MCF 10A (cell line): Measurements from ENCODE around the gene MGAT4B. TPM values are rescaled to one million over a fixed set of nuclear protein-coding genes. Genes with fewer than 3 reads are reported as not detected.

ENCODE experiments used
- BruUV-seq: library from RNA; stranded (reverse); fragments of 400-500 nt; replicated peaks from 2 replicates; lab custom pipeline; 2021; lab: Mats Ljungman, UMichigan
- CTCF ChIA-PET: fragments of 300-600 bp; sonication (Branson Sonifier 250); formaldehyde crosslinking; extraction: SDS; loops from one replicate; lab custom pipeline; 2021; ENCODE audit warnings: antibody characterized with exemption, inconsistent platforms; lab: Yijun Ruan, JAX
- POLR2A ChIA-PET: fragments of 300-600, 350-650 bp; sonication (Branson Sonifier 250); formaldehyde crosslinking; extraction: SDS; loops from one replicate; lab custom pipeline; 2020; ENCODE audit warnings: antibody characterized with exemption, inconsistent platforms; lab: Yijun Ruan, JAX
- DNase-seq: peaks from one replicate; pipeline ENCODE4 v3.0.0-alpha.2; 2018; ENCODE audit not compliant: unreplicated experiment
- H3K27ac Mint-ChIP-seq: one replicate; pipeline ENCODE4 v1.8.0; 2022; ENCODE audit warnings: mild to moderate bottlenecking, low read depth, mixed read lengths; ENCODE audit not compliant: unreplicated experiment
- H3K27me3 Mint-ChIP-seq: one replicate; pipeline ENCODE4 v1.8.0; 2022; ENCODE audit warnings: mixed read lengths; ENCODE audit not compliant: insufficient read depth, unreplicated experiment
- H3K36me3 Mint-ChIP-seq: one replicate; pipeline ENCODE4 v1.8.0; 2022; ENCODE audit warnings: mild to moderate bottlenecking, moderate library complexity, mixed read lengths; ENCODE audit not compliant: insufficient read depth, unreplicated experiment
- H3K4me1 Mint-ChIP-seq: one replicate; pipeline ENCODE4 v1.8.0; 2022; ENCODE audit warnings: mixed read lengths; ENCODE audit not compliant: insufficient read depth, unreplicated experiment
- H3K4me3 Mint-ChIP-seq: one replicate; pipeline ENCODE4 v1.8.0; 2022; ENCODE audit warnings: mild to moderate bottlenecking, moderate library complexity, mixed read lengths; ENCODE audit not compliant: unreplicated experiment
- H3K9me3 Mint-ChIP-seq: one replicate; pipeline ENCODE4 v1.8.0; 2022; ENCODE audit warnings: mixed read lengths; ENCODE audit not compliant: unreplicated experiment
- intact Hi-C: fragments of 100-400 bp; cut with micrococcal nuclease; formaldehyde crosslinking; loops from 2 replicates; pipeline ENCODE4 v1.14.1; 2022
- total RNA-seq: library from RNA; stranded (reverse); gene quantifications from 2 replicates; pipeline ENCODE4 v1.2.3, GENCODE V29; 2022
- TF ChIP-seq, protein P1 (sequence below): fragments of 200-600 bp; IDR thresholded peaks from one replicate; pipeline ENCODE4 v1.8.0; 2022; ENCODE audit warnings: antibody characterized with exemption, mild to moderate bottlenecking; ENCODE audit not compliant: unreplicated experiment

The MGAT4B gene
- total RNA-seq, 1 experiment from 2014 or later, result 153 TPM

DNA sequence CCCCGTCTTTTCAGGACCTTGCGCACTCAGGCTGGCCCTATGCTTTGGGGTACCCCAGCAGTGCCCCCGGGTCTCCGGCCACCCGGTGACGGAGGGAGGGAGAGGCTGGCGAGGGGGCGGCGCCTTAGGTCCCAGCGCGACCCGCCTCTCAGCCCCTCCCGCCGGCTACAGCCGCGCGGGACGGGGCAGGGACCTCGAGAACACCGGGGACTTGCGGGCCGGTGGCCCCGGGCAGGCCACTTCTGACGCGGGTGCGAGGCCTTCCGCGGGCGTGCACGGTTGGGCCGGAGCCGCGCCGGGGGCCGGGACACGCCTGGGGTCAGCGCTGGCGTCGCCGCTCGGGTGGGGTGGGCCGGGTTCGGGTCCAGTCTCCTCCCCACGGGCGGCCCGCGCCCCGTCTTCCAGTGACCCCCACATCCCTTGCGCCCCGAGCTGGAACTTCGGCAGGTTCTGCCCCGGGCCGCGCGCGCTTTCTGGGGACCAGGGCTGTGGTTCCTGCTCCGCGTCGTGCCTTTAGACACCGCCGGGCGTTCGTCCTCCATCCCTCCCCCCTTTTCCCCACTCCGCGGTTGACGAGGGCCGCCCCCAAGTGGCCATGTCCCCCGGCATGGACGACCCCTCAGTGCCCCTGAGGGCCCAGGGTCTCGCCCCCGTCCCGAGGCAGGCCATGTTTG lies 10.3 kb upstream of the MGAT4B start:
- no TSS peak for BruUV-seq
- Mint-ChIP-seq H3K9me3 (no peaks in the 10 kb centered on the region), H3K36me3 (peaks cover 45% of the 10 kb centered on the region), H3K4me1 (peaks cover 26% of the 10 kb centered on the region), H3K27ac (no peak overlapping the region), H3K4me3 (no peak overlapping the region), H3K27me3 (no peaks in the 10 kb centered on the region)
- ChIA-PET POLR2A (interaction anchor here (0.6 kb wide), 1 partner anchor 153 kb away, joined by 4 read pairs; no protein-coding TSS in a partner anchor), CTCF (interaction anchor here (0.5 to 1.0 kb wide), 2 partner anchors 11 to 518 kb away, joined by 3 read pairs; no protein-coding TSS in a partner anchor)
- DNase-seq, result no peak
- intact Hi-C loops, result no loop called here
- TF ChIP-seq, protein P1, sequence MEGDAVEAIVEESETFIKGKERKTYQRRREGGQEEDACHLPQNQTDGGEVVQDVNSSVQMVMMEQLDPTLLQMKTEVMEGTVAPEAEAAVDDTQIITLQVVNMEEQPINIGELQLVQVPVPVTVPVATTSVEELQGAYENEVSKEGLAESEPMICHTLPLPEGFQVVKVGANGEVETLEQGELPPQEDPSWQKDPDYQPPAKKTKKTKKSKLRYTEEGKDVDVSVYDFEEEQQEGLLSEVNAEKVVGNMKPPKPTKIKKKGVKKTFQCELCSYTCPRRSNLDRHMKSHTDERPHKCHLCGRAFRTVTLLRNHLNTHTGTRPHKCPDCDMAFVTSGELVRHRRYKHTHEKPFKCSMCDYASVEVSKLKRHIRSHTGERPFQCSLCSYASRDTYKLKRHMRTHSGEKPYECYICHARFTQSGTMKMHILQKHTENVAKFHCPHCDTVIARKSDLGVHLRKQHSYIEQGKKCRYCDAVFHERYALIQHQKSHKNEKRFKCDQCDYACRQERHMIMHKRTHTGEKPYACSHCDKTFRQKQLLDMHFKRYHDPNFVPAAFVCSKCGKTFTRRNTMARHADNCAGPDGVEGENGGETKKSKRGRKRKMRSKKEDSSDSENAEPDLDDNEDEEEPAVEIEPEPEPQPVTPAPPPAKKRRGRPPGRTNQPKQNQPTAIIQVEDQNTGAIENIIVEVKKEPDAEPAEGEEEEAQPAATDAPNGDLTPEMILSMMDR, result no peak

DNA sequence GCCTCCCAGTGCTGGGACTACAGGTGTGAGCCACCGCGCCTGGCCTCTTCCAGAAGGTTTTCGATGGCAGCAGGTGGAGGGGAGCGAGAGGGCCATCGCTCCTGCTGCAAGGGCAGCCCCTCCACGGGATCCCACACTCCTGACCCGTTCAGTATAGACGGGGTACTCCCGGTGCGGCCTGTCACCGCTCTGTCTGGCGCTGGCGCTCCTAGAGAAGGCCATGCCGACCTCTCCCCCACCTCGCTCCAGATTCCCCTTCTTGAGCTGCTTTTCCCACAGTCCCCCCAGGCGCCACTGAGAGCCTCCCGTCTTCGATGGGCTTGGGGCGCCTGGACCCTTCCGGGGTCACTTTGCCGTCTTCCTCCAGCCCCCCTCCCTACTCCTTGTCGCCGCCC lies 9.7 kb upstream of the MGAT4B start:
- intact Hi-C loops, result no loop called here

DNA sequence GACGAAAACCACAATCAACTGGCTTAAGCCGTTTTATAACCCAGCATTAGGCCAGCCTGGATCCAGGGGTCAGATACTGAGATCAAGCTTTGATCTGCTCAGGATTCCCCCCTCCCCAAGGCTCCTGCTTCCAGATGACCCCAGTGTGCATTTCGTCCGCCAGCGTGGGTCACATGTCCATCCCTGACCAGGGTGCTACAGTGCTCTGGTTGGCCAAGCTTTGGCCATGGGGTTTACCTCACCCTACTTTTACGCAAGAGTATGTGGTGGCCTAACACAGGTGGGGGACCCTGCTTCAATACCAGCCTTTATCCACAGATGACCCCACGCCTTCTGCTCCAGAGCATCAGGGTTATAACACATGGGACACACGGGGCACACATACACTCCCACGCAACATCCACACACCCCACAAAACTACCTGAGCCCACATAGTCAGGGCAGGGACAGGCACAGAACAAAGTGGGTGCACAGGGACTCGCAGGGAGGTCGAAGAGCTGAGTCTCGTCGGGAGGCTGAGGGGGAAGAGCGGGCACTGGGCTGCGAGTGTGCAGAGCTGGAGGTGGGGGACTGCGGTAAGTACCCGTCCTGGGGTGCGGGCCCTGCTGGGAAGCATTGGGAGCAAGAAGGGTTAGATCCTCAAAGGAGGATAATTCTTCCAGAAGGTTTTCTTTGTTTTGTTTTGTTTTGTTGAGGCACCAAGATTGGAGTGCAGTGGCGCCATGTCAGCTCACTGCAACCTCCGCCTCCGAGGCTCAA lies 9.0 kb upstream of the MGAT4B start:
- DNase-seq, result no peak
- TF ChIP-seq, protein P1, result no peak
- Mint-ChIP-seq H3K4me3 (no peak overlapping the region), H3K27me3 (no peaks in the 10 kb centered on the region), H3K27ac (no peak overlapping the region), H3K9me3 (no peaks in the 10 kb centered on the region), H3K36me3 (peaks cover 44% of the 10 kb centered on the region), H3K4me1 (peaks cover 24% of the 10 kb centered on the region)
- no TSS peak for BruUV-seq
- ChIA-PET POLR2A (interaction anchor here (0.6 to 1.7 kb wide), 4 partner anchors 18 to 86 kb away, joined by 3 to 4 read pairs (median 3); partner anchors contain the start of gene LTC4S), CTCF (no interaction called here)
- intact Hi-C loops, result no loop called here

More for the DNA sequence above, 9.7 kb upstream of the MGAT4B start:
- Mint-ChIP-seq H3K27ac (no peak overlapping the region), H3K4me3 (no peak overlapping the region), H3K9me3 (no peaks in the 10 kb centered on the region), H3K27me3 (no peaks in the 10 kb centered on the region), H3K36me3 (peaks cover 45% of the 10 kb centered on the region), H3K4me1 (peaks cover 24% of the 10 kb centered on the region)
- POLR2A ChIA-PET, result interaction anchor here (0.6 to 1.7 kb wide), 4 partner anchors 19 to 152 kb away, joined by 3 to 4 read pairs (median 4); partner anchors contain the start of gene LTC4S
- DNase-seq, result no peak
- TF ChIP-seq, protein P1, result no peak
- BruUV-seq, result no TSS peak
- CTCF ChIA-PET, result no interaction called here

DNA sequence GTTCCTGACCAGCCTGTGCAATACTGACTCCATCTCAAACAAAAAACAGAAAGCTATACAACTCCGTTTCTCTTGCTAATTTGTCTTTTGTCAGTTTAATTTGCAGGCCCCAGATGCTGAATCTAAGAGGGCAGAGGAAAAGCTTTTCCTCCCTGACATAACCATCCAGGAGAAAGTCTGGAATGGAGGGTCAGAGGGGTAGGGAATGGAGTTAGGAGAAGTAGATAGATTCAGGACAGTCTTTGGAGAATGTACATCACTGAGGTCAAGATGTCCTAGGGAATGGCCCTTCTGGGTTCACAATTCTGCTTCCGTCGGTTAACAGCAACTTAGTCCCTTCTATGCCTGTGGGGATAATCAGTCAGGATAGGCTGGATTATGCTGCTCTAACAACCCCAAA lies 7.4 kb upstream of the MGAT4B start:
- ChIA-PET CTCF (interaction anchor here (0.8 to 1.6 kb wide), 2 partner anchors 18 to 187 kb away, joined by 3 read pairs; no protein-coding TSS in a partner anchor), POLR2A (no interaction called here)
- Mint-ChIP-seq H3K27me3 (no peaks in the 10 kb centered on the region), H3K4me1 (peaks cover 13% of the 10 kb centered on the region), H3K9me3 (no peaks in the 10 kb centered on the region), H3K36me3 (peaks cover 34% of the 10 kb centered on the region), H3K4me3 (no peak overlapping the region), H3K27ac (no peak overlapping the region)
- intact Hi-C loops, result no loop called here
- DNase-seq, result no peak
- TF ChIP-seq, protein P1, result no peak
- no TSS peak for BruUV-seq
